WERI-Rb-1 (cell line): Measurements from ENCODE around the gene CD24.

ENCODE experiments used
- DNase-seq: peaks from one replicate; pipeline ENCODE4 v3.0.0-alpha.2; 2020
- H3K27ac ChIP-seq: fragments of 250-450 bp; sonication (Bioruptor Pico); 2 replicates; pipeline ENCODE4 v1.5.1; 2020; ENCODE audit warnings: mild to moderate bottlenecking, moderate library complexity
- H3K27me3 ChIP-seq: fragments of 250-450 bp; sonication (Bioruptor Pico); 2 replicates; pipeline ENCODE4 v1.5.1; 2021; ENCODE audit warnings: mild to moderate bottlenecking, low read depth, moderate library complexity; ENCODE audit not compliant: insufficient read depth, severe bottlenecking
- H3K36me3 ChIP-seq: fragments of 250-450 bp; sonication (Bioruptor Pico); 2 replicates; pipeline ENCODE4 v1.5.1; 2020; ENCODE audit warnings: mild to moderate bottlenecking, moderate library complexity
- H3K4me3 ChIP-seq: 2 replicates; pipeline ENCODE4 v1.5.1; 2011; ENCODE audit warnings: low read depth, mild to moderate bottlenecking, control low read depth, low read length
- H3K9me3 ChIP-seq: fragments of 250-450 bp; sonication (Bioruptor Pico); 2 replicates; pipeline ENCODE4 v1.5.1; 2021; ENCODE audit warnings: mild to moderate bottlenecking, moderate library complexity; ENCODE audit not compliant: severe bottlenecking
- CTCF ChIP-seq: IDR thresholded peaks from 2 replicates; pipeline ENCODE4 v1.5.1; 2011; ENCODE audit warnings: low read depth, mild to moderate bottlenecking, control low read depth, inconsistent platforms, low read length

CD24 gene

GRCh38 chr6:106925948-106926347 is 48.6 kb downstream of the CD24 start:
- H3K9me3 ChIP-seq: no peaks in the 10 kb centered on the region
- H3K27ac ChIP-seq: no peak overlapping the region
- no peaks in the 10 kb centered on the region for H3K27me3 ChIP-seq
- DNase-seq: no peak
- no peak overlapping the region for H3K4me3 ChIP-seq
- H3K36me3 ChIP-seq: no peaks in the 10 kb centered on the region
- no peak for TF ChIP-seq CTCF

- DNase-seq: no peak
- H3K4me3 ChIP-seq: no peak overlapping the region
Measured at GRCh38 chr6:106924694-106925523, 49.6 kb downstream of the CD24 start.

GRCh38 chr6:106922626-106923025 is 51.9 kb downstream of the CD24 start:
- no peak for TF ChIP-seq CTCF
- no peak for DNase-seq
- Histone ChIP-seq H3K4me3 (no peak overlapping the region), H3K36me3 (no peaks in the 10 kb centered on the region), H3K9me3 (no peaks in the 10 kb centered on the region), H3K27ac (no peak overlapping the region), H3K27me3 (no peaks in the 10 kb centered on the region)

More at GRCh38 chr6:106924694-106925523, 49.6 kb downstream of the CD24 start:
- TF ChIP-seq CTCF: no peak
- Histone ChIP-seq H3K9me3 (no peaks in the 10 kb centered on the region), H3K36me3 (no peaks in the 10 kb centered on the region), H3K27me3 (no peaks in the 10 kb centered on the region), H3K27ac (no peak overlapping the region)
